ENCODE measurements around the gene PUM1.

Gene PUM1

DNA sequence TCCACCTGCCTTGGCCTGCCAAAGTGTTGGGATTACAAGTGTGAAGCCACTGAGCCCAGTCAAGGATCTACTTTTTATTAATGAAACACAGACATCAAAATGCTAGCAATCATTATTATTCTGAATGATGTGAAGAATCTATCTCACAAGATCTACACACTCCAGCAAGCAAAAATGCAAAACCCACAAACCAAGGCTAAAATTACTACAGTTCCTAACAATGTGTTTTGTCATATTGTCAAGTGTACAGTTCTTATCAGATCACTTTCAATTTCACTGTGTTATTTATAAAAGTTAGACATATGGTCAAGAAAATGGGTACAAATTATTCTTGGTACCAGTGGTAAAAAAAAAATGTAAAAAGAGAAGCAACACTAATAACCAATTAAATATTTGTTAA, 95.6 kb downstream of the PUM1 start:
- Mint-ChIP-seq H3K27ac (no peak overlapping the region), H3K27me3 (ENCODE audit: low read depth) (no peaks in the 10 kb centered on the region), H3K4me1 (peaks cover 48% of the 10 kb centered on the region), H3K36me3 (ENCODE audit: low read depth) (peaks cover 83% of the 10 kb centered on the region), H3K4me3 (no peak overlapping the region), H3K9me3 (no peaks in the 10 kb centered on the region)
- TF ChIP-seq, protein P1, sequence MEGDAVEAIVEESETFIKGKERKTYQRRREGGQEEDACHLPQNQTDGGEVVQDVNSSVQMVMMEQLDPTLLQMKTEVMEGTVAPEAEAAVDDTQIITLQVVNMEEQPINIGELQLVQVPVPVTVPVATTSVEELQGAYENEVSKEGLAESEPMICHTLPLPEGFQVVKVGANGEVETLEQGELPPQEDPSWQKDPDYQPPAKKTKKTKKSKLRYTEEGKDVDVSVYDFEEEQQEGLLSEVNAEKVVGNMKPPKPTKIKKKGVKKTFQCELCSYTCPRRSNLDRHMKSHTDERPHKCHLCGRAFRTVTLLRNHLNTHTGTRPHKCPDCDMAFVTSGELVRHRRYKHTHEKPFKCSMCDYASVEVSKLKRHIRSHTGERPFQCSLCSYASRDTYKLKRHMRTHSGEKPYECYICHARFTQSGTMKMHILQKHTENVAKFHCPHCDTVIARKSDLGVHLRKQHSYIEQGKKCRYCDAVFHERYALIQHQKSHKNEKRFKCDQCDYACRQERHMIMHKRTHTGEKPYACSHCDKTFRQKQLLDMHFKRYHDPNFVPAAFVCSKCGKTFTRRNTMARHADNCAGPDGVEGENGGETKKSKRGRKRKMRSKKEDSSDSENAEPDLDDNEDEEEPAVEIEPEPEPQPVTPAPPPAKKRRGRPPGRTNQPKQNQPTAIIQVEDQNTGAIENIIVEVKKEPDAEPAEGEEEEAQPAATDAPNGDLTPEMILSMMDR (IDR thresholded peaks at IDR 0.05; ENCODE audit: unreplicated experiment in 3 of 3), result no peak

DNA sequence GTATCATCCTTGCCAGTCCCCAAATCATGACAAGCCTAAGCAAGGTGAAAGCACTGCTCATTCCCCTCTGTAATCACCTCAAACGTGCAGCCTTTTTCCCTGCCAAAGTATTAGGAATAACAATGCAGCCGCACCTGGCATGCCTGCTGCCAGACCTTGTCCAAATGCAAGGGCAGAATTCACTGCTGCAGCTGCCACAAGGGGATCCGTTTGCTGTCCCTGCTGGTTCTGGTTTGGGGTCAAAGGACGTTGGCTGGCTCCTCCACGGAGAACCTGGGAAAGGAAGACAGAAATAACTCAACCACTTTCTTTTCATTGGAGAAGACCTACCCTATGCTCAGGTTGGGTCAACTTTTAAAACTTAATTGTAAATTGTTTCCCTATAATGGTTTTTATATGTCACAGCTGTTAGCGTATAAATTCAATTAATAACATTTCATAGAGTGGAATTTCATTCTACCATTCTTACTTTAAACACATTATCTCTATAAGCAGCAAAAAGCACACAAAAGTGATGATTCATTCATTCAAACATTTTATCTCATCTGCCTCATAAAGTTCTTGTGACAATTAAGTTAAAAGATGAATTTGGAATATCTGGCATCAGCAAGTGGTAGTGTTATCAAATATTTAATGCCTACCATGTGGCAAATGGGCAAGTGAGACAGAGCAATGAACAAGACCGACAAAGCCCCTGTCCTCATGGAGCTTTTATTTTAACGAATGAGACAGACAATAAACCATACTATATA, 97.1 kb downstream of the PUM1 start:
- Mint-ChIP-seq H3K27me3 (ENCODE audit: low read depth) (no peaks in the 10 kb centered on the region), H3K9me3 (no peaks in the 10 kb centered on the region), H3K4me1 (peaks cover 47% of the 10 kb centered on the region), H3K36me3 (ENCODE audit: low read depth) (peaks cover 87% of the 10 kb centered on the region), H3K4me3 (no peak overlapping the region), H3K27ac (peak overlapping the region in 2 of 3 experiments; percentile 65 to 86)
- TF ChIP-seq, protein P1 (IDR thresholded peaks at IDR 0.05; ENCODE audit: unreplicated experiment in 3 of 3), result no peak

DNA sequence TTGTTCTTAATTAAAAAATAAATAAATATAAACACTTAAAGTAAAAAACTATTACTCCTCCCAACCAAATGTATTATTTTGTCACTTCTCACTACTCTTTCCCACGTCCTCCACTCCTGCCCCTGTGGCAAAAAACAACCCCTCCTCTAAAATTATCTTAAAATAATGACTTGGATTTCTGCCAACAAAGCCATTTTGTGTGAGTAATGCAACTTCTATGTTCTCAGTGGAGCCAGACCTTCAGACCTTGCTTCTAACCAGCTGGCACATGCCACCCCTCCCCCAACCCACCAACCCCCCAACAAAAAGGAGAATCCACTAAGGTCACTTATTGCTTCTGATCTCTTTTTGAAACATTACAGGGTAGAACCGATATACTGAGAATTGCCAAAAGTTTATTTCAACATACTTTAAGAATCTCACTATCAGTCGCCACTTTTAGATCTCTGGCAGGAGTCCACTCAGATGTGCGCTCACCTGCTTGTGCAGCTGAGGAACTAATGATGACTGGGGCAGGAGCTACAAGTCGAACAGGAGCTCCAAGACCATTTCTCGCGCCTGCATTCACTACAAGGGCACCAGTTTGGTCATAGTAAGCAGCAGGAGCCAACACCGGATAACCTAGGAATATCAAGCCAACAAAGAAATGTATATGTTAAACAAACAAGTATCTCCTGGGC, 98.7 kb downstream of the PUM1 start:
- H3K9me3 Mint-ChIP-seq, result no peaks in the 10 kb centered on the region
- H3K4me1 Mint-ChIP-seq, result peaks cover 47% of the 10 kb centered on the region
- TF ChIP-seq, protein P1 (IDR thresholded peaks at IDR 0.05; ENCODE audit: unreplicated experiment in 3 of 3), result no peak
- peak overlapping the region; percentile 75 to 86 (median 77) for H3K27ac Mint-ChIP-seq
- H3K27me3 Mint-ChIP-seq (ENCODE audit: low read depth), result no peaks in the 10 kb centered on the region
- H3K4me3 Mint-ChIP-seq, result peak overlapping the region in 1 of 3 experiments; percentile 37
- H3K36me3 Mint-ChIP-seq (ENCODE audit: low read depth), result peaks cover 95% of the 10 kb centered on the region

DNA sequence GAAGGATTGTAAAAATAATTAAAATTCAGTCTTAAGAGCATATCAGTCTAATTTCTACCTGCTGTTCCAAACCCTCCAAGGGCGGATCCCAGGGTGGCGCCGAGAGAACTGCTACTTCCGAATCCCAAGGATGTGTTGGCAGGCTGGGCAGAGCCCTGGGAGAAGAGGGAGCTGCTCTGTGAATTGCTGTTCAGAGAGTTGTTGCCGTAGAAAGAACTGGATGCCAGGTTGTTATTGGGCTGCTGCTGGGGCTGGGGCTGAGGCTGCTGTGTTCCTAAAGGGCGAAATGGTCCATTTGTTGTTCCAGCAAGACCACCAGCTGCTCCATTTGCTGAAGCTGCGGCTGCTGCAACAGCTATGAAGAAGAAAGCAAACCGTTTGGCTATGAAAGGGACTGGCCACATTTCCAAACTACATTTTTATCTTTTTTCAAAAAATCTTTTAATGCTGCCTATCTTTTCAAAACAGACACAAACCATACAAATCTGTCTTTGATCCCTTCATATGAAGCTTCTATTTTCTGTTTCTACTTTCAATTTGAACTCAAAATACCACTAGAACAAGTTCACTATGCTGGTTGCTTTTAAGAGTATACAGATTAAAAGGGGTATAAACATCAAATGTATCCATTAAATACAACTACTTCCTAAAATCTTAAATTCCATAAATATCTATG, 99.5 kb downstream of the PUM1 start:
- H3K36me3 Mint-ChIP-seq (ENCODE audit: low read depth), result peaks cover 92% of the 10 kb centered on the region
- peak overlapping the region; percentile 25 to 86 (median 75) for H3K27ac Mint-ChIP-seq
- TF ChIP-seq, protein P1 (IDR thresholded peaks at IDR 0.05; ENCODE audit: unreplicated experiment in 3 of 3), result no peak
- H3K4me1 Mint-ChIP-seq, result peaks cover 47% of the 10 kb centered on the region
- no peaks in the 10 kb centered on the region for H3K9me3 Mint-ChIP-seq
- peak overlapping the region in 1 of 3 experiments; percentile 19 for H3K4me3 Mint-ChIP-seq
- H3K27me3 Mint-ChIP-seq (ENCODE audit: low read depth), result no peaks in the 10 kb centered on the region

DNA sequence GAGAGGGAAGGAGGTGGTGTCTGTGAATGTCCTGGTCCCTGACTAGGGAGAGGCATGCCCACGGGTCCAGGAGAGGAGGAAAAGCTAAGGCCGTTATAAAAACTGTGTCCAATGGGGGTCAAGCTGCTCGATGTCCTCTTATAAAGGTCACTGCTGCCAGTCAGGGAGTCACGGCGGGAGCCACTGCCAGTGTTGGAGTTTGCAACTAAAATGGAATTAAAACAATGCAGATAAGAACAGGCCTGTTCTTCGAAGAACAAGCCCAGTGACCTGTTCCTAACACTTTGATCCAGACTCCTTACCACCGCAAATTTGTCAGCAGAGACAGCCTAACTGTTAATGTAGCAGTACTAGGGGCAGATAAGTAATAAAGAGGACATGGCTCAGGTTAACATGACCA, 100.8 kb downstream of the PUM1 start:
- Mint-ChIP-seq H3K9me3 (no peaks in the 10 kb centered on the region), H3K4me1 (peaks cover 47% of the 10 kb centered on the region), H3K27ac (peak overlapping the region; percentile 35 to 86 (median 36)), H3K4me3 (no peak overlapping the region), H3K36me3 (ENCODE audit: low read depth) (peaks cover 93% of the 10 kb centered on the region), H3K27me3 (ENCODE audit: low read depth) (no peaks in the 10 kb centered on the region)
- TF ChIP-seq, protein P1 (IDR thresholded peaks at IDR 0.05; ENCODE audit: unreplicated experiment in 3 of 3), result no peak

All from nephron (organoid).